NCI-H82 treated with DMSO at 0.1 percent for 48 hours (cell line): Measurements from ENCODE around the gene ALS2.
"Not testable (repeated sequence)": the region's sequence is repeated elsewhere in the genome, so short reads cannot be mapped to it uniquely, and the experiment has no call there.

Experiments used
- DNase-seq: peaks from one replicate; lab custom pipeline; 2025; ENCODE audit not compliant: unreplicated experiment; lab: John Stamatoyannopoulos, UW

The ALS2 gene

GRCh38 chr2:201678401-201678800 lies 102.3 kb downstream of the ALS2 start:
- no peak for DNase-seq

- no peak for DNase-seq
Measured at GRCh38 chr2:201675454-201675853, 105.3 kb downstream of the ALS2 start.

DNA sequence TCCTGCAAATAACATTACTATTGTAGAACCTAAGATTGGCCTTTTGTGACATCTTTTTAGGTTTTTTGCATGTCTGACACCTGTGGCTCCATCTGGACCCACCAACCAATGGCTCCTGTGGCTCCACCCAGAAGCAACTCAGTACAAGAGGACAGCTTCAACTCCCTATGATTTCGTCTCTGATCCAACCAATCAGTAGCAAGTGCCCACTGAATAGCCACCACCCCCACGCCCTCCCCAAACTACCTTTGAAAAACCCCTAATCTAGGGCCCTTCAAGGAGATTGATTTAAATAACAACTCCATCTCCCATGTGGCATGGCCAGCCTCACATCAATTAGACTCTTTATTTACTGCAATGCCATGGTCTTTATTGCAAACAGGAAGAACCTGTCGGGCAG lies 105.9 kb downstream of the ALS2 start:
- no peak for DNase-seq

- DNase-seq: no peak
Measured at GRCh38 chr2:201674298-201674697, 106.4 kb downstream of the ALS2 start.

DNA sequence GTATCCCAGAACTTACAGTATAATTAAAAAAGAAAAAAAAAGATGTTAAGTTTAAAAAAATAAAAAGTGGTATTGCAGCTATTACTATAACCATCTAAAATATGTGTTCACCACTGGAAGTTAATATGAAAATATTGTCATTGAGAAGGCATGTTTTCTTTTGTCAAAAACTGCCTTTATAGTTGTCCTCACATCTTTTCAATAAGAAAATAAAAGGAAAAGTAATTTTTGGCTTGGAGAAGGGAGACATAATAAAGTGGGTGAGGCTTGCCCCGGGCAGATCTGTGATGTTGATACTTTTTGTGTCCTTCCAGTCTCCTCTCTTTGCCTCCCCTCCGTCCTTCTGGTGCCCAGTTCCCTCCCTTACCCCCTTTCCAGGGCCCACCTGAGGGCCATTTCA lies 107.2 kb downstream of the ALS2 start:
- DNase-seq: no peak

GRCh38 chr2:201671205-201671604 lies 109.5 kb downstream of the ALS2 start:
- DNase-seq: not testable (repeated sequence)

GRCh38 chr2:201669865-201670264 lies 110.9 kb downstream of the ALS2 start:
- DNase-seq: no peak

DNA sequence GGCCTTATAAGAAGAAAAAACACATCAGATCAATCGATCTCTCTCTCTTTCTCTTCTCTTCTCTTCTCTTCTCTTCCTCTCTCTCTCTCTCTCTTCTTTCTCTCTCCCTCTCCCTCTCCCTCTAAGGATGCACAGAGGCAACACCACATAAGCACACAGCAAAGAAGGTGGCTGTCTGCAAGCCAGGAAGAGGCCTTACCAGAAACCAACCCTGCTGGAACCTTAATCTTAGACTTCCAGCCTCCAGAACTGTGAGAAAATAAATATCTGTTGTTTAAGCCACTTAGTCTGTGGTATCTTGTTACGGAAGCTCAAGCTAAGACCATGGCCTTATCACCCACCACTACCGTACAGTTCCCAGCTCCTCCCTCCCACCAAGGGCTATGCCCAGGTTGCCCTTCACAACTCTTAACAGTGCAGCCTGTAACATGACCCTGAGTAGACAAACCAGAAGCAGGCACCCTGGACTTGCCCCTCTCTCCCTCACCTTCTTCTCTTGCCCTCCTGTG lies 112.3 kb downstream of the ALS2 start:
- no peak for DNase-seq

DNA sequence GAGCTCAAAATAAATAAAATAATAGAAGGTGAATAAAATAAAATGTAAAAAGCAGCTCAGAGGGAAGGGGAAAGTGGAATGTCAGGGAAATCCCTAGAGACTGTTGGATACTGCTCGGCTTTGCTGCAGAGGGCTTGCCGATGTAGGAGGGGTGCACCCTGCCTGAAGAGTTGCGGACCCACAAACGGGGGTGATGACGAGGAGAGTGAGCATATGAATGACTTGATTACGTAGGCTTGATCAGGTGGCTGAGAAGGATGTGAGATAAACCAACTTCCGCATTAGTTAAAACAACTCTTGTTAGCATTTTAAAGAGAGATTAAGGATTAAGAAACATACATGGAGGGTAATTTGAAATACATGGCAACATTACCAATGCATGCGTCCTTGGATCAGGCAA lies 116.4 kb downstream of the ALS2 start:
- DNase-seq: no peak

GRCh38 chr2:201661366-201661765 lies 119.4 kb downstream of the ALS2 start:
- DNase-seq: no peak

DNA sequence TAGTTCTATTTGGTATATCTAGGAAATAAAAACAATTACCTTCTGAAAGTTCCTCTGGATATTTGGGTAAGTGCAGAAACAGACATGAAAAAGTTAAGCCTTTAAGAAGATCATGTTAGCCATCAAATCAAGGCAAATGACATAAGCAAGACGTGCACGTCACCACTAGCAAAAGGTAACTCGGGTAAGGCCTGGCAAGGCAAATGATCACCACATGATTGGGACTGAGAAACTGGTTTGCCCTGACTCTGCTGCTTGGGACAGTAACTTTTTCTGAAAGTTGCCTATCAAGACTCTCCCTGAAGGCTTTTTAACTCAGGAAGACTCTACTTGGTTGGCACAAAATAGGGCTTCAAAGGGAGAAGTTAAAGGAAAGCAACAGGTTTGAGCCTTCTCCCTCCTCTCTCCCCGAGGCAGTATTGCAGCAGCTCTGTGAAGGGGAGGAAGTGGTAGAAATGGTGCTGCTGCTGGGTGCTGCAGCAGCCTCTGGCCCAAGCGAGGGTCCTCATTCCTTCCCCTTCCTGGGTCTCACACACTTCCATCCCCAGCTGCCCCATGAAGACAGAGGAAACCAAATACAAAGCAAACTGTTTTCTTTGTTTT lies 120.3 kb downstream of the ALS2 start:
- DNase-seq: no peak

DNA sequence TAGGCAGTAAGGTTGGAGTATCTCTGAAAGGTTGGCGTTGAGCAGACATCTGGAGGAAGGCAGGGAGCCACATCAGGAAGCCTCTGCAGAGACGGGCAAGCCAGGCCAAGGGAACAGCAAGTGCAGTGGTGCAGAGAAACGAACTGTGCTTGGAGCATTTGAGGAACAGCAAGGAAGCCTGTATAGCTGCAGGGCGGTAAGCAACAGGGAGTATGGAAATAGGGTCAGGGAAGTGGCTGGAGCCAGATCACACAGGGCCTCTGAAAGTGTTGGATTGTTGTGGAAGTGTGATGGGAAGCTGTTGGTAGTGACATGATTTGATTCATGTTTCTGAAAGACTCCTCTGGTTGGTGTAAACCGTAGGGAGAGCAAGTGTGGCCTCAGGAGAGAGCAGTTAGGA lies 124.0 kb downstream of the ALS2 start:
- no peak for DNase-seq

DNA sequence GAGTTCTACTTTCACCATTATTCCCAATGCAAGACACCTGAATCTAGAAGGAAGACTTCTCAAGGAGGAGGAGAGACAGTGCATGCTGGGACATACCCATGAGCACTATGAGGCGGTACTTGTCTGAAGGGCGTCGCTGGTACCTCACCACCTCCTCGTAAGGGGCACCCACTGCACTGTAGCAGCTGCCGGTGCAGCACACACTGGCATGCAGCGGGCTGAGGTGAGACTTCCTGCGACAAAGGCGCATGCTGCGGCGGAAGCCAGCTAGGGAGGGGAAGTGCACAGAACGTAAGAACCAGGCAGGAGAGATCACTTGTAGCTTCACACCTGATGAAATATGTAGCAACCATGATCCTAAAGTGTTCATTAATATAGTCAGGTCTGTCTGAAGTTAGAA lies 124.6 kb downstream of the ALS2 start:
- DNase-seq: no peak

DNA sequence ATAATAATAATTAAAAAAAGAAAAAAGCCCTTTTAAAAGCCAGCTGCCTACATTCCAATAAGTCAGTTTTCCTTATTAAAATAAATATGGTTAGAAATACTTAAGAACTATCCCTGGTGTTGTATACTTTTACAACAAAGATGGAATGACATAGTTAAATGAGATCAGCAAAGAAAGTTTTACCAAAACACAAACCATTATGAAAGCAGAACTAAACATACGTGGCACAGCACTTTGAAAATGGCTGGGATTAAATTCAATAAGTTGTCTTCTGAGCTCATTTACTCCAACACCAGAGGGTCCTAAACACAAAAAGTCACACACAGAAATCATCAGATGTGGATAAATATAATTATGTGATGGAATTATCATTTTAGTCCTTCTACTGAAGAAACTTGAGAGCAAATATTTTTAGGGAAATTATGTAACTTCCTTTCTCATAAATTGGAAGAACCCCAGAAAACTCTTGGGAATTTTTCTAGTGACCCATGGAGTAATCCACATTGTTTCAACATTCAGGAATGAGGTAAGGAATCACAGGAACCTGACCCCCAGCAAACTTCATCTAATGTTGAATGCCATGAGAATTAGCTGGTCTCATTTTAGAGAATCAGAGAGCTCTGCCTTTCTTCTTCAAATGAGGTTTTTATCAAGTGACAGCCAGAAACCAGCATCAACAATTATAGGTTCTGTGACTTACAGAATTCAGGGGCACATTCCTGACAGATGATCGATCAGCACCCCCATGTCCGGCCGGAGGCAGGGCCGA lies 125.9 kb downstream of the ALS2 start:
- no peak for DNase-seq

DNA sequence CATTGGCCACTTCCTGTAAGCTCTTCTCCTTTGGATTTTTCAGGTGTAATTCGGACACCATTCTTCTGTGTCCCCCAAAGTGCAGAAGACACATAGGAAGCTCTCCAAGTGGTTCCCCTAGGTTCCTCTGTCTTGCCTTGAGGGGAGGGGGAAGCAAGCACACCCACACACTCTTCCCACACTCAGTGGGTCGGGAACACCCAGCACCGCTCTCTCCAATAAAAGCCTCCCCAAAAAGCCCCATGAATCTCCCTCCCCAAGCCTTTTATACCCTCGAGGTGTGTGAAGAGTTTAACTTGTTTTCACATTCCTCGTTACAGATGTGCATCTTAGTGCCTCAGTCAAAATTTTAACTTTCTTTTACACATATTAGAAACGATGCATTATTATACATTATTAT lies 127.5 kb downstream of the ALS2 start:
- no peak for DNase-seq
